Measurements from ENCODE around the gene CDK14.
A peak's percentile ranks its signal among the peaks of the same experiment; 100 is the strongest.
"Not testable (repeated sequence)": the region's sequence is repeated elsewhere in the genome, so short reads cannot be mapped to it uniquely, and the experiment has no call there.

CDK14 gene

DNA sequence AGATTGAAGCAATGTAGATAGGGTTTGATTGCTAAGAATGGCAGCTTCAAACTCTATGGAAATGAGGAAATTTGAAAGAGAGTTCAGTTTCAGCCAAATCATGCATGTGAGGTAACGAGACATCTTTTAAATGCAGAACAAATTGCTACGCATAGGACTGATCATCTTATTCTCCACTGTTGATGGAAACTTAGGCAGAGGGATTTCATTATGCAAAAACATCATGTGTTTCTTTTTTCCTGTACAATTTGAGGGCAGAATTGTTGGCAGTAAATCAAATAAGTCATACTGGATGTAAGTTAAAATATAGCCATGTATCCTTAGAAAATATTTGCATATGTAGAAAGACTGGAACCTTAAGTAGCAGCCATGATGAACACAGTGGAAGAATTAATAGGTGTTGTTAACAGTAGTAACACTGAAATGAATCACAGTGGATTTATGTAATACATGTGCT lies 327.4 kb downstream of the CDK14 start:
- TF ChIP-seq EZH2 (IDR thresholded peaks at IDR 0.05; ENCODE audit: borderline replicate concordance, low read length), result no peak
- TF ChIP-seq CTCF (IDR thresholded peaks at IDR 0.05; ENCODE audit: low read length), result no peak
- no peak overlapping the region for H3K4me2 ChIP-seq (ENCODE audit: low read length)

GRCh38 chr7:90928700-90929424 lies 332.7 kb downstream of the CDK14 start:
- H3K9ac ChIP-seq (ENCODE audit: low read length); H3K9me2 ChIP-seq (ENCODE audit: low read depth, low read length): not testable (repeated sequence)

More for the DNA sequence above, 327.4 kb downstream of the CDK14 start:
- H3F3A ChIP-seq (ENCODE audit: insufficient read depth, low read length), result no peaks in the 10 kb centered on the region
- H3K79me2 ChIP-seq (ENCODE audit: insufficient read depth, low read length), result no peaks in the 10 kb centered on the region
- no peak overlapping the region for H3K9ac ChIP-seq (ENCODE audit: low read length)
- no peak overlapping the region for H3K4me3 ChIP-seq (ENCODE audit: low read depth, low read length, poor library complexity, severe bottlenecking)
- H2AFZ ChIP-seq (ENCODE audit: low read length), result no peak overlapping the region
- H3K9me3 ChIP-seq (ENCODE audit: low read length), result no peaks in the 10 kb centered on the region
- H3K27ac ChIP-seq (ENCODE audit: low read depth, low read length, poor library complexity, severe bottlenecking), result no peak overlapping the region
- H3K9me2 ChIP-seq (ENCODE audit: low read depth, low read length), result no peaks in the 10 kb centered on the region
- H3K27me3 ChIP-seq (ENCODE audit: insufficient read depth, low read length), result no peaks in the 10 kb centered on the region
- no peaks in the 10 kb centered on the region for H3K4me1 ChIP-seq (ENCODE audit: insufficient read depth, low read length, severe bottlenecking)
- H4K20me1 ChIP-seq (ENCODE audit: insufficient read depth, low read length), result no peaks in the 10 kb centered on the region
- peaks cover 39% of the 10 kb centered on the region for H3K36me3 ChIP-seq (ENCODE audit: insufficient read depth, low read length)

DNA sequence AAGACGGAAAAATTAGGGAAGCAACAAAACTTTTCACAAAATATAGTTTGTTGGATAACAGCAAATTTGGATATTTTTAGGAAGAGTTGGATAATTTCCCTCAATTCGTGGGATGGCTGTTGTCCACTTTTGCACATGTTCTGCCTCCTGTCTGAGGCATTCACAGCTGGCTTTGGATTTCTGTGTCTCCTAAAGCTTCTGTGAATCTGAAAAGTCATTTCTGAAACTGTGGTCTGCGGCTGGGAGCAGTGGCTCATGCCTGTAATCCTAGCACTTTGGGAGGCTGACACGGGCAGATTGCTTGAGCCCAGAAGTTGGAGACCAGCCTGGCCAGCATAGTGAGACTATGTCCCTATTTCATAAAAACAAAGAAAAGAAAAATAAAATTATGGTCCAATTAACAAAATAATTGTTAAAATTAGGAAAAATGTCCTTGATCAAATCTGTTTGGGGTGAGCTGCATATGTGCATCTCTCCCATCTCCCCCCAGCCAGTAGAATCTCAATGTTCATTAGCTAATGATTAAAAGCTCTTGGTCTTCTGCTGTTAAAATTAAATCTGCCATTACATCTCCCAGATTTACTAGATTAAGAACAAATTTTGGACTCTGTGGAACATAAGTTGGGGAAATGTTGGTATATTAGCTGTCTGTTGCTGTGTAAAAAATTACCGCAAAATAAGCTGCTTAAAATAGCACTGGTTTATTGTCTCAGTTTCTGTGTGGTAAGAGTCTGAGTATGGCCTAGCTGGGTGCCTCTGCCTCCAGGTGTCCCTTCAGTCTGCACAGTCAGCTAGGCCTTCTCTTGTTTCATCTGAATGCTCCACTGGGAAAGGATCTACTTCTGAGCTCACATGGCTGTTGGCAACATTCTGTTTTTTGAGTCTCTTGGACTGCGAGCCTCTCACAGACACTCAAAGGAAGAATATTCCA lies 336.1 kb downstream of the CDK14 start:
- Histone ChIP-seq H3K27me3 (ENCODE audit: insufficient read depth, low read length) (no peaks in the 10 kb centered on the region), H3K4me1 (ENCODE audit: insufficient read depth, low read length, severe bottlenecking) (peaks cover 35% of the 10 kb centered on the region), H2AFZ (ENCODE audit: low read length) (no peak overlapping the region), H3K9ac (ENCODE audit: low read length) (no peak overlapping the region), H3K36me3 (ENCODE audit: insufficient read depth, low read length) (peaks cover 31% of the 10 kb centered on the region; the same call in 1 of the 2 replicates), H4K20me1 (ENCODE audit: insufficient read depth, low read length) (no peaks in the 10 kb centered on the region), H3K9me3 (ENCODE audit: low read length) (no peaks in the 10 kb centered on the region), H3K27ac (ENCODE audit: low read depth, low read length, poor library complexity, severe bottlenecking) (peak overlapping the region; percentile 33), H3K4me2 (ENCODE audit: low read length) (peak overlapping the region; percentile 20; the same call in 1 of the 2 replicates), H3F3A (ENCODE audit: insufficient read depth, low read length) (no peaks in the 10 kb centered on the region), H3K4me3 (ENCODE audit: low read depth, low read length, poor library complexity, severe bottlenecking) (no peak overlapping the region), H3K79me2 (ENCODE audit: insufficient read depth, low read length) (0 out of 2 replicates have a peak, but pooled peaks cover 3% of the 10 kb centered on the region), H3K9me2 (ENCODE audit: low read depth, low read length) (no peaks in the 10 kb centered on the region)
- TF ChIP-seq EZH2 (IDR thresholded peaks at IDR 0.05; ENCODE audit: borderline replicate concordance, low read length) (no peak), CTCF (IDR thresholded peaks at IDR 0.05; ENCODE audit: low read length) (no peak)

More at GRCh38 chr7:90928700-90929424, 332.7 kb downstream of the CDK14 start:
- peaks cover 35% of the 10 kb centered on the region for H3K4me1 ChIP-seq (ENCODE audit: insufficient read depth, low read length, severe bottlenecking)
- not testable (repeated sequence) for H3K4me3 ChIP-seq (ENCODE audit: low read depth, low read length, poor library complexity, severe bottlenecking); H3K9me3 ChIP-seq (ENCODE audit: low read length); H2AFZ ChIP-seq (ENCODE audit: low read length); H3K79me2 ChIP-seq (ENCODE audit: insufficient read depth, low read length); H4K20me1 ChIP-seq (ENCODE audit: insufficient read depth, low read length); H3F3A ChIP-seq (ENCODE audit: insufficient read depth, low read length); H3K4me2 ChIP-seq (ENCODE audit: low read length); H3K27ac ChIP-seq (ENCODE audit: low read depth, low read length, poor library complexity, severe bottlenecking); H3K36me3 ChIP-seq (ENCODE audit: insufficient read depth, low read length); H3K27me3 ChIP-seq (ENCODE audit: insufficient read depth, low read length)
- peak; percentile 45; the same call in 1 of the 2 replicates for TF ChIP-seq CTCF (IDR thresholded peaks at IDR 0.05; ENCODE audit: low read length)
